ENCODE results near the gene SLC22A3.

DNA sequence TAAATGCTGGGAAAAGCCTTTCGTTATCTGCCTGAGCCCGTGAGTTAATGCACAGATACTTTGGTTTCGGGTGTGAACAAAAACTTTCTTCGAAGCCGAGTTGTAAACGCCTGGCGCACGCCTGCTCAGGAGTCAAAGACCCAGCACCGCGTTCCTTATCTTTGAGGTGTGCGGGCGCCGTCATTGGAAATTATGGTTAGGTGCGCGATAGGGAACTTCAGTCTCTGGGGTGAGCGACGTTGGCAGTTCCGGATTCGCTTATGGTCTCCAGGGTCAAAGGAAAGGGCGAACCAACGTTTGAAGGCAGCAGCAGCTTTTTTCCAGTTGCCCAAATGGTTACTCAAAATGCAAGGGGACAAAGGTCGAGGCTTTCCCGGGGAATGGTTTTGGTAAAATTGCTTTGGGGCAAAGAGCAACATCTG, 853 bp downstream of the SLC22A3 start:
- TF ChIP-seq CTCF (IDR thresholded peaks at IDR 0.05): no peak
- no peak for TF ChIP-seq YY1 (IDR thresholded peaks at IDR 0.05; ENCODE audit: low read depth)
- TF ChIP-seq EP300 (IDR thresholded peaks at IDR 0.05; ENCODE audit: borderline replicate concordance in 1 of 2, low read depth in 1 of 2, low read length in 1 of 2): no peak
- TF ChIP-seq JUND (IDR thresholded peaks at IDR 0.05): no peak
- no peak for TF ChIP-seq RAD21 (IDR thresholded peaks at IDR 0.05; ENCODE audit: low read length)
- TF ChIP-seq POLR2AphosphoS5 (IDR thresholded peaks at IDR 0.05; ENCODE audit: low read depth, low read length): no peak
- TF ChIP-seq TCF12 (IDR thresholded peaks at IDR 0.05): no peak
- no peak for TF ChIP-seq GATA2 (CRISPR knock-in tag; IDR thresholded peaks at IDR 0.05)
- TF ChIP-seq TAF1 (IDR thresholded peaks at IDR 0.05; ENCODE audit: borderline replicate concordance, low read depth, low read length): no peak
- no peak for TF ChIP-seq FOSL2 (IDR thresholded peaks at IDR 0.05; ENCODE audit: borderline replicate concordance, low read depth)
- TF ChIP-seq, protein P1, sequence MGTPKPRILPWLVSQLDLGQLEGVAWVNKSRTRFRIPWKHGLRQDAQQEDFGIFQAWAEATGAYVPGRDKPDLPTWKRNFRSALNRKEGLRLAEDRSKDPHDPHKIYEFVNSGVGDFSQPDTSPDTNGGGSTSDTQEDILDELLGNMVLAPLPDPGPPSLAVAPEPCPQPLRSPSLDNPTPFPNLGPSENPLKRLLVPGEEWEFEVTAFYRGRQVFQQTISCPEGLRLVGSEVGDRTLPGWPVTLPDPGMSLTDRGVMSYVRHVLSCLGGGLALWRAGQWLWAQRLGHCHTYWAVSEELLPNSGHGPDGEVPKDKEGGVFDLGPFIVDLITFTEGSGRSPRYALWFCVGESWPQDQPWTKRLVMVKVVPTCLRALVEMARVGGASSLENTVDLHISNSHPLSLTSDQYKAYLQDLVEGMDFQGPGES (IDR thresholded peaks at IDR 0.05; ENCODE audit: low read depth, low read length): no peak
